Left renal cortex interstitium (tissue), 4 donors: ENCODE results near the gene LANCL2. TPM values are rescaled to one million over a fixed set of nuclear protein-coding genes. Genes with fewer than 3 reads are reported as not detected.
"Not testable (repeated sequence)": the region's sequence is repeated elsewhere in the genome, so short reads cannot be mapped to it uniquely, and the experiment has no call there.

Experiments used
- DNase-seq, 4 donors: peaks; one replicate each; pipeline ENCODE4 v3.0.0-alpha.2; 2013; ENCODE audit warnings: low read depth in 4 of 4, low spot score in 2 of 4, missing footprints in 1 of 4
- polyA plus RNA-seq, 4 donors: library from polyadenylated mRNA; unstranded; fragments of 120-200 nt; gene quantifications; one replicate each; pipeline ENCODE4 v1.2.1, GENCODE V29; 2013; ENCODE audit not compliant: insufficient read length in 4 of 4

LANCL2 gene
- polyA plus RNA-seq, 4 donors: 27.4 to 30.4 (median 27.8) TPM

DNA sequence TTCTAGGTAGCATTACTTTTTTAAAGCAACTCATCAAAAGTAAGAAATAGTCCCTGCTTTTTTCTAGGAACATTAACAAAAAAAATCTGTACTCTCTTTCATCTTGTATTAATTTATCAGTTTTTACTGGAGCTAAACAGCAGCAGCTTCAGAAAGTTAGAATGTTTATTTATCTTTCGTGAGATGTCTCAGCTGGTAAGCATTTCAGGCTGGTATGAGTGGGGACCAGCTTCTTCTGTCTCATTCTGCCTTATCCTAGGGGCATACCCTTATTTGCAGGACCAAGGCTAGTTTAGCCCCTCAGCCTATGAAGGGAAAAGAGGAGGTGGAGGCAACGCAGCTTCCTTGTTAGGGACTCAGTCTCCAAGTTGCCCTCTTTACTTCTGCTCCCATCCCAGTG, 35.1 kb downstream of the LANCL2 start:
- no peak for DNase-seq

- DNase-seq: not testable (repeated sequence)
Measured at GRCh38 chr7:55402506-55402905, 37.4 kb downstream of the LANCL2 start.

DNA sequence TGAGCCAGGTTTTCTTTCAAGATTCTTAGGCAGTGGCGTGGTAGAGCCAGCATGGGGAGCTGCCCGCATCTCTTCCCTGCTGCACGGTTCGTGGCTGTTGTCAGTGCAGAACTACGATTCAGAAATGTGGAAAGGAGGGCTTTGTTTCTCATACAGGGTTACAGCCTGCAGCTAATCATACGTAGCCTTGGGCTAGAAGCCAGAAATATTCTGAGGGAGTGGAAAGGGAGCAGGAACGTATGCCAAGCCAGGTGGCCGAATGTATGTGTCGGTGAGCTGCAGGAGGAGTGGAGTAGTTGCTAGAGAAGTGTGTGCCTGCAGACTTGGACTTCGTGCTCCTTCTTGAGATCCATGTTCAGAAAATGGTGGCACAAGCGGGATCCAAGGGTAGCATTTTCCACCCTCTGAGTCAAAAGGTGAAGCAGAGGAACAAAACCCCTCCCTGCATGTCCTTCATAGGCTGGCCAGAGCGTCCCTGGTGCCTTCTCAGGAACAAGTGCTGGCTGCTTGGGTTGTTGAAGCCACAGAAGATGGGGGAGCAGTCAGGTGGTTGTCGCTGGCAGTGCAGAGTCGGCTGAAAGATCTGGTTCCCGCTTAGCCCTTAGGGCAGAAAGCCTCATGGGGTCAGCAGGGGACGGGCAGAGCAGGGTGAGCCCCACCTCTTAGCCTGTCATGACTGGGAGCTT, 40.9 kb downstream of the LANCL2 start:
- no peak for DNase-seq

DNA sequence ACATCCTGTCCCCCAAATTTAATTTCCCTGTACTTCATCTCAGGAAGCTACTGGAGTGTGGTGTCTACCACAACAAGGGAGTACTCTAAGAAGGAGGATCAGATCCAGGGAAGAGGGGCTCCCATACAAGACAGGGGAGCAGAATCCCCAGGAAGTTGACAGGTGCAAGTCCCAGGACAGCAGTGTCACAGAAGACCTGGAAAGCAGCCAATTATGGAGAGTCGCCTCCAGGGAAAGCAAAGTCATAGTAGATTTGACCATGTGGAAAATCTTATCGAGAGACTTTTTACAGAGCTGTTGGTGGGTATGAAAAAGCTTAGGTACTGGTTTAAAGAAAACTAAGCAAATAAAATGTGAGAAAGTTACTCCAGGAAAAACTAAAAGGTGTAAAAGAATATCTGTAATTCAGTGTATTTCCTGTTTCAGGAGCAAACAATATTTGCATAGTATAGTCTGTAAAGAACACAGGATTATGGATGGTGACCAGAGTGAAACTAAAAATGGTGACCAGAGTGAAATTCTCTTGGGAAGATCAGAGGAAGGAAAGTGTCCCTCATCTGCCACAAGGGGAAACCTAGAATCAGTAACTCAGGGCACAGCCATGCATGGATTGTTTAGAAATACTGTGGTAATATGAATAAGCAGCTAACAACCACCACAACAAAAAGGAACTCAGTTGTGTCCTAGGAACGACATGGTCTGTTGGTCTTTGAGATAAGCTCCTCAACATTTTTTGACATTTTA, 44.5 kb downstream of the LANCL2 start:
- DNase-seq: no peak

GRCh38 chr7:55410667-55411239, 45.6 kb downstream of the LANCL2 start:
- DNase-seq: no peak

DNA sequence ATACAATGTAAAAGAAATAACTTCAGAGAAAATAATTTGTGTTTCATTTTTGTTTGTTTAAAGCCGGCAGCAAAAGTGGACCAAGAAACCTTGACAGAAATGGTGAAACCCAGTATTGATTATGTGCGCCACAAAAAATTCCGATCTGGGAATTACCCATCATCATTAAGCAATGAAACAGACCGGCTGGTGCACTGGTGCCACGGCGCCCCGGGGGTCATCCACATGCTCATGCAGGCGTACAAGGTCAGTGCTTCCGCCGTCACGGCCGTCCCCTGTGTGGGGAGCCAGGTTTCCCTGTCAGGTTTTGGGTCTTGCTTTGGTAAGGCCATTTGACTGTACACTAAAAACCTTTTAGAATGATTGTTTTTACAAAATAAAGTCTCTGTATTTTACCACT, 46.7 kb downstream of the LANCL2 start:
- no peak for DNase-seq

DNA sequence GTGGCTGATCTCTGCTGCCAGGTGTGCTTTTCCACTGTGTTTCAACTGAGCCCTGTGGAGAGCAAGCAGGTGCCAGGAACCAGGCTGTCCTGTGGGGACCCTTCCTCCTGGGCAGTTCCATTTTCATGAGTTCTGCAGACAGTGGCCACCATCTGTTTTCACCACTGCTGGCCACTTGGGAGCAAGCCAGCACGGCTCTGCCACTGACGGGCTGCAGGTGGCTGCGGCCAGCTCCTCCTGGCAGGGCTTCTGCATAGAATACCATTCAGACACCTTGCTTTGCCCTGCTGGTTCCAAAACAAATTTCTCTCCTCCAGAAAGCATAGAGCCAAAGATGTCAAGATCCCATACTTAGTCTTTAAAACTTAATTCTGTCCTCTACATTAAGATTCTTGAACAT, 48.3 kb downstream of the LANCL2 start:
- no peak for DNase-seq

DNA sequence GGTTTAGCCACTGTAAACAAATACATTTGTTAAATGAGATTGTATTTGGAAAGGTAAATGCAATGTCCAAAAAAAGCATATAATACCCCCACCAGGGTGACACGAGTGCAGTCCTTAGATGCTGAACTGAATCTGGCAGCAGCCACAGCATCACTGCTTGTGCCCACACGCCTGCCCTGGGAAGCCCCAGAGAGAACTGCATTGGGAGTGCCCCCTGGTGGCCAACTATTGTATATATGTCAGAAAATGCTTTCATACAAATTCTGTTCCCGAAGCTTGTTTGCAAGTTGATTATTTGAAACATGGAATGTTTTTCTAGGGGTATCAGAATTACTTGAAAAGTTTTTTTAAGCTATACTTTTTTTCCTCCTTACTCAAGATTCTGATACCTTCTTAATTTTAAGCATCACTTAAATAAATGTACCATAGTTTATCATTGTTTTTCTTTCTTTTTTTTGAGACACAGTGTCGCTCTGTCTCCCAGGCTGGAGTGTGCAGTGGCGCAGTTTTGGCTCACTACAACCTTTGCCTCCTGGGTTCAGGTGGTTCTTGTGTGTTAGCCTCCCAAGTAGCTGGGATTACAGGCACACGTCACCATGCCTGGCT, 50.1 kb downstream of the LANCL2 start:
- DNase-seq: peak in 1 of 4 donors; percentile 62

DNA sequence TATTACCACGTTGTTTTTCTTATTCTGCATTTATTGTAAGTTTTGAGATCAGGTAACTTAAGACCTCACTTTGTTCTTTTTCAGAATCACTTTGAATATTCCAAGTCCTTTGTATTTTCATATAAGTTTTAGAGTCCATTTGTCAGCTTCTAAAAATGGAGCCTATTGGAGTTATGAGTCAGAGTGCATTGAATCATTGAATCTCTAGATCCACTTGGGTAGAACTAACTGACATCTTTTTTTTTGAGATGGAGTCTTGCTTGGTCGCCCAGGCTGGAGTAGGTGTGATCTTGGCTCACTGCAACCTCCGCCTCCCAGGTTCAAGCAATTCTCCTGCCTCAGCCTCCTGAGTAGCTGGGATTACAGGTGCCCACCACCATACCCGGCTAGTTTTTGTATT, 52.3 kb downstream of the LANCL2 start:
- not testable (repeated sequence) for DNase-seq

- DNase-seq: no peak
Measured at GRCh38 chr7:55420530-55420929, 55.4 kb downstream of the LANCL2 start.

DNA sequence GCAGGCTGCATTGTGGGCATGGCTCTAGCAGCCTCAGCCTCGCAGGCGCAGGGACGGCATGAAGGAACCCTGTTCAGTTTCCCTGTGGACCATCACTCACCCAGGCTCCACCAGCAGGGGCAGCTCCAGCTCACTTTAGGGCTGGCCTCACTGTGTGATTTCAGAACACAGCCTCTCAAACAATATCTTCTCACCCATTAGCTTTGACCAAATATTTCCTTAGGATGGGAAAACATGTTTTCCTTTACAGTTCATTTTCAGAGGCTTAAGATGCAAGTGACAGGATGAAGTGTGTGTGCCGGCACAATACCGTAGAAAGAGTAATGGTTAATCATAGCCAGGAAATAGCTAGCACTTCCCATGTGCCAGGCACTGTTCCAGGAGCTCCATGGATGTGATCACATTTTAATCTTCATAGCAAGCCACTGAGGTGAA, 58.2 kb downstream of the LANCL2 start:
- no peak for DNase-seq

GRCh38 chr7:55423891-55424290, 58.8 kb downstream of the LANCL2 start:
- no peak for DNase-seq

GRCh38 chr7:55425141-55425752, 60.1 kb downstream of the LANCL2 start:
- DNase-seq: no peak

- DNase-seq: no peak
Measured at GRCh38 chr7:55426676-55427075, 61.5 kb downstream of the LANCL2 start.

GRCh38 chr7:55427342-55427741, 62.2 kb downstream of the LANCL2 start:
- no peak for DNase-seq

GRCh38 chr7:55427800-55428199, 62.7 kb downstream of the LANCL2 start:
- DNase-seq: no peak

GRCh38 chr7:55429835-55430499, 64.8 kb downstream of the LANCL2 start:
- DNase-seq: no peak

DNA sequence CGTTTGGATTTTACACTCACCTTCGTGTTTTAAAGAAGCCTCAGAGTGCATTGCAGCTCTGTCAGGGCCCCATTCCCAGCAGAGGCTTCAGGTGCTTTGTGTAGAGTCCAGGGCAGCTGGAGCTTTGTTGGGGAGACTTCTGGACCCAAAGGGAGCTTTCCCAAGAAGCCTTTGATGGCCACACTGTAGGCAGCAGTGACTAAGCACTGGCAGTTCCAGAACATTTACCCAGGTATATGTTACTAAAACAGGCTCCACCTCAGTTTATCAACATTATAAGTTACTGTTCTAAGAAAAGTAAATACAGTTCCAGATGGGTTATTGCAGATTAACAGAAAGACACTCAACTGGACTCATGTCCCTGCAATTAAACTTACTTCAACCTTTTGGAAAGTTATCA, 66.8 kb downstream of the LANCL2 start:
- no peak for DNase-seq

GRCh38 chr7:55432506-55432905, 67.4 kb downstream of the LANCL2 start:
- no peak for DNase-seq
